BJ (cell line): ENCODE data around the gene LLGL1. TPM values are rescaled to one million over a fixed set of nuclear protein-coding genes. Genes with fewer than 3 reads are reported as not detected.

Experiments
- CTCF ChIA-PET: fragments of 350-600 bp; formaldehyde crosslinking; extraction: SDS; loops from one replicate; lab custom pipeline; 2021; ENCODE audit warnings: antibody characterized with exemption, inconsistent platforms; lab: Yijun Ruan, JAX
- POLR2A ChIA-PET: fragments of 300-600 bp; sonication (Branson Sonifier 250); formaldehyde crosslinking; extraction: SDS; loops from one replicate; lab custom pipeline; 2021; ENCODE audit warnings: antibody characterized with exemption; lab: Charles Lee
- DNase-seq: peaks from one replicate; pipeline ENCODE4 v3.0.0-alpha.2; 2011; ENCODE audit warnings: low read depth
- H3K27me3 ChIP-seq: 2 replicates; pipeline ENCODE4 v1.6.0; 2011; ENCODE audit warnings: low read length; ENCODE audit not compliant: control insufficient read depth, insufficient read depth
- H3K36me3 ChIP-seq: 2 replicates; pipeline ENCODE4 v1.5.1; 2011; ENCODE audit warnings: low read length; ENCODE audit not compliant: control insufficient read depth, insufficient read depth
- H3K4me3 ChIP-seq: 2 replicates; pipeline ENCODE4 v1.5.1; 2011; ENCODE audit warnings: low read depth, mild to moderate bottlenecking, control low read depth, low read length
- polyA plus RNA-seq: library from polyadenylated mRNA; depleted of rRNA; stranded (reverse); fragments of >200 nt; gene quantifications from 2 replicates; pipeline ENCODE4 v1.2.3, GENCODE V29; 2011
- TF ChIP-seq, protein P1 (sequence below): IDR thresholded peaks from 2 replicates; pipeline ENCODE4 v1.5.1; 2011; ENCODE audit warnings: low read depth, mild to moderate bottlenecking, control low read depth, inconsistent platforms, low read length, moderate library complexity; ENCODE audit not compliant: insufficient read depth

LLGL1 gene
- polyA plus RNA-seq, 1 experiment, result 38.9 TPM

DNA sequence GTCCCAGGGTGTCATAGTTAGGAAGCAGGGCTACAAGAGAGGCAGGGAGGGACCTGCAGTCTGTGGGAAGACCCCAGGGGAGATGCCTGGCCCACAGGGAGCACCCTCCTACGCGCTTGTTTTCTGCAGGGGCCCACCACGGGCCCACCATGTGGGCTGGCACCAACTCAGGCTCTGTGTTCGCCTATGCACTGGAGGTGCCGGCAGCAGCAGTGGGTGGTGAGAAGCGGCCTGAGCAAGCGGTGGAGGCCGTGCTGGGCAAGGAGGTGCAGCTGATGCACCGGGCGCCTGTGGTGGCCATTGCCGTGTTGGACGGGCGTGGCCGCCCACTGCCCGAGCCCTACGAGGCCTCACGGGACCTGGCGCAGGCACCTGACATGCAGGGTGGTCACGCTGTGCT, 15.0 kb downstream of the LLGL1 start:
- ChIA-PET POLR2A (no interaction called here), CTCF (no interaction called here)
- Histone ChIP-seq H3K36me3 (peaks cover 43% of the 10 kb centered on the region), H3K4me3 (no peak overlapping the region), H3K27me3 (no peaks in the 10 kb centered on the region)
- no peak for DNase-seq
- TF ChIP-seq, protein P1, sequence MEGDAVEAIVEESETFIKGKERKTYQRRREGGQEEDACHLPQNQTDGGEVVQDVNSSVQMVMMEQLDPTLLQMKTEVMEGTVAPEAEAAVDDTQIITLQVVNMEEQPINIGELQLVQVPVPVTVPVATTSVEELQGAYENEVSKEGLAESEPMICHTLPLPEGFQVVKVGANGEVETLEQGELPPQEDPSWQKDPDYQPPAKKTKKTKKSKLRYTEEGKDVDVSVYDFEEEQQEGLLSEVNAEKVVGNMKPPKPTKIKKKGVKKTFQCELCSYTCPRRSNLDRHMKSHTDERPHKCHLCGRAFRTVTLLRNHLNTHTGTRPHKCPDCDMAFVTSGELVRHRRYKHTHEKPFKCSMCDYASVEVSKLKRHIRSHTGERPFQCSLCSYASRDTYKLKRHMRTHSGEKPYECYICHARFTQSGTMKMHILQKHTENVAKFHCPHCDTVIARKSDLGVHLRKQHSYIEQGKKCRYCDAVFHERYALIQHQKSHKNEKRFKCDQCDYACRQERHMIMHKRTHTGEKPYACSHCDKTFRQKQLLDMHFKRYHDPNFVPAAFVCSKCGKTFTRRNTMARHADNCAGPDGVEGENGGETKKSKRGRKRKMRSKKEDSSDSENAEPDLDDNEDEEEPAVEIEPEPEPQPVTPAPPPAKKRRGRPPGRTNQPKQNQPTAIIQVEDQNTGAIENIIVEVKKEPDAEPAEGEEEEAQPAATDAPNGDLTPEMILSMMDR, result no peak

DNA sequence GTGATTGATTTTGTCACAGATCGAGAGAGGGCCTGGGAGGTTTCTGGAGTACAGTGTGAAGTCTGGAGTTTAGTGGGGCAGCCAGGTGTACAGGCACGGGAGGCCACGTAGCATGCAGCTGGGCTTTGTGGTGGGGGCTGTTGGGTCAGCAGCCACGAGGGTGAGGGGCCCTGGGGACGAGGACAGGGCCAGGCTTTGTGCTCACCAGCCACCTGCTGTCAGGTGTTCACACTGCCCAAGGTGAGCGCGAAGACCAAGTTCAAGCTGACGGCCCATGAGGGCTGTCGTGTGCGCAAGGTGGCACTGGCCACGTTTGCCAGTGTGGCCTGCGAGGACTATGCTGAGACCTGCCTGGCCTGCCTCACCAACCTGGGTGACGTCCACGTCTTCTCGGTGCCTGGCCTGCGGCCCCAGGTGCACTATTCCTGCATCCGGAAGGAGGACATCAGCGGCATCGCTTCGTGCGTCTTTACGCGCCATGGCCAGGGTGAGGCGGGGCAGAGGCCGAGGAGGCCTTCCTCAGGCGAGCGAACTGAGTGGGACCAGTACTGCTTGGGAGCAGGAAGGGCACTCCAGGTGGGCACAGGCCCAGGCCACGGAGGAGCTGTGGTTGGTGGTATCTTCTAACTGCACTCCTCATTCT, 15.9 kb downstream of the LLGL1 start:
- no peak for DNase-seq
- Histone ChIP-seq H3K27me3 (no peaks in the 10 kb centered on the region), H3K4me3 (no peak overlapping the region), H3K36me3 (peaks cover 50% of the 10 kb centered on the region)
- CTCF ChIA-PET, result no interaction called here
- TF ChIP-seq, protein P1, result no peak
- POLR2A ChIA-PET, result no interaction called here

DNA sequence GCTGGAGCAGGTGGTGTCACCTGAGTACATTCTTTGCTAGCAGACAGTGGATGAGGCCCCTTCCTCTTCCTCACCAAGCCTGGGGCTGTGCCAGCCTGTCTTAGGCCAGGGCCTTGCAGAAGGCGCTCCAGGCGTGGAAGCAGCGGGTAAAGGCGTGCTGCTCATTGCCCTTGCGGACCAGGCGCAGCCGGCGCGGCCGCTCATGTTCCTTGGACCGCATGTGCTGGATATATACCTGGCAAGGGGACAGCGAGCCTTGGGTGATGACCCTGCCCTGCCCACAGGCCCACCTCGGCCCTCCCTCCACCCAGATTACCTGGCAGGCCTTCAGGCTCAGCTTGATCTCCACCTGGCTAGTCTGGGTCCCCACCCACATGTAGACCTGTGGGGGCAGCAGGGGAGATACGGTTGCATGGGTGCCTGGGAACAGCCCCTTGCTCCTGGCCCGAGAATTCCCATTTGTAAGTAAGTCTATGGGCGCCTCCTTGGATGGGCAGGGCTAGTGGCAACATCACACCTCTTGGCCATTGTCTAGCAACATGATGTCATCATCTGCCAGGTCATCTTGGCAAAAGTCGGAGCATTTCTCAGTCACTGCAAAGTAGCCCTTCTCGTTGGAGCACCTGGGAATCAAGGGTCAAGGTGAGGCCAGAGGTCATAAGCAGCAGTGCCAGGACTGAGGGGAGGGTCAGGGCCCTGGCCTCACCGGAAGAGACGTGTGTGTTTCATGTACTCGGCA, 19.8 kb downstream of the LLGL1 start:
- Histone ChIP-seq H3K4me3 (no peak overlapping the region), H3K27me3 (no peaks in the 10 kb centered on the region), H3K36me3 (peaks cover 60% of the 10 kb centered on the region)
- TF ChIP-seq, protein P1, result no peak
- CTCF ChIA-PET, result no interaction called here
- POLR2A ChIA-PET, result no interaction called here
- DNase-seq, result no peak

DNA sequence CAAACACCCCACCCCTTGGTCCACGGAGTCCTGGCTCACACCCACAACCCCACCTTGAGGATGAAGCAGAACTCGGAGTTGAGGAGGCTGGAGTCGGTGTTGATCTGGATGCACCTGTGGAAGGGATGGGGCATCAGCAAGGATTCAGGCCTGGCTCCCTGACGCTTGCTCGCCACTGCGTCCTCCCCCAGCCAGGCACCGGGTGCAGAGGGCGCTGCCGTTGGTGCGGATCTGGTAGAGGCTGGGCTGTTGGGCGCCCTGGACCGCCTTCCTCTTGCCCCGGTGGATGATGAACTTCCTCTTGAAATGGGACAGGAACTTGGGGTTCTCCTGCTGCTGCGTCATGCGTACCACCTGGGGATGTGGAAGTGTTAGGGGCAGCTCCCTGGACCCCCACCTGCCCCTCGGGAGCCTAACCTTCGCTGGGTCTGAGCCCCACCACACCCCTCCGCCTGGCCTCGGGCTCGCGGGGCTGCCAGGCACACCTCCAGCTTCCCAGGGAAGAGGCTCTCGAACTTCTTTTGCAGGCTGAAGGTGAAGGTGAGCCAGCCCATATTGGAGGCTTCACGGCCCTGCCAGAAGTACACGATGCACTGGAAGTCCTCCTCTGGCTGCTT, 20.8 kb downstream of the LLGL1 start:
- DNase-seq, result no peak
- TF ChIP-seq, protein P1, result no peak
- POLR2A ChIA-PET, result no interaction called here
- H3K4me3 ChIP-seq, result no peak overlapping the region
- no peaks in the 10 kb centered on the region for H3K27me3 ChIP-seq
- CTCF ChIA-PET, result no interaction called here
- H3K36me3 ChIP-seq, result peaks cover 63% of the 10 kb centered on the region
